WTC11 (cell line): Measurements from ENCODE around the gene FHOD3. TPM values are rescaled to one million over a fixed set of nuclear protein-coding genes. Genes with fewer than 3 reads are reported as not detected.

ENCODE experiments used
- ATAC-seq: fragments of 200-7000 bp; cut with Tn5 transposase; 2 replicates; pipeline ENCODE4 v1.10.0; 2021; ENCODE audit warnings: mild to moderate bottlenecking, moderate library complexity
- CTCF ChIA-PET: fragments of 300-600 bp; sonication (Branson Sonifier 250); formaldehyde crosslinking; loops from one replicate; lab custom pipeline; 2021; ENCODE audit warnings: antibody characterized with exemption; lab: Charles Lee
- POLR2A ChIA-PET: fragments of 350-600 bp; sonication (Branson Sonifier 250); formaldehyde crosslinking; loops from one replicate; lab custom pipeline; 2021; ENCODE audit warnings: antibody characterized with exemption; lab: Charles Lee
- DNase-seq: peaks from one replicate; pipeline ENCODE4 v3.0.0; 2021; ENCODE audit warnings: low spot score
- H3K27ac Mint-ChIP-seq: 2 replicates; pipeline ENCODE4 v1.8.0; 2021; ENCODE audit warnings: mixed read lengths
- H3K27me3 Mint-ChIP-seq: 2 replicates; pipeline ENCODE4 v1.8.0; 2021; ENCODE audit warnings: low read depth, mild to moderate bottlenecking, moderate library complexity, mixed read lengths
- H3K36me3 Mint-ChIP-seq: 2 replicates; pipeline ENCODE4 v1.8.0; 2021; ENCODE audit warnings: mixed read lengths
- H3K4me1 Mint-ChIP-seq: 2 replicates; pipeline ENCODE4 v1.8.0; 2022; ENCODE audit warnings: mixed read lengths
- H3K4me3 Mint-ChIP-seq: 2 replicates; pipeline ENCODE4 v1.8.0; 2021; ENCODE audit warnings: mild to moderate bottlenecking, moderate library complexity, mixed read lengths
- H3K9me3 Mint-ChIP-seq: 2 replicates; pipeline ENCODE4 v1.8.0; 2021; ENCODE audit warnings: mixed read lengths
- ARID4B ChIP-seq: sonication (generic); formaldehyde crosslinking; IDR thresholded peaks from 2 replicates; pipeline ENCODE4 v1.8.0; 2023; ENCODE audit warnings: missing genetic modification reagents, mild to moderate bottlenecking, borderline replicate concordance
- ATF1 ChIP-seq: sonication (generic); formaldehyde crosslinking; IDR thresholded peaks from 2 replicates; pipeline ENCODE4 v1.8.1; 2023; ENCODE audit warnings: mild to moderate bottlenecking, moderate library complexity, missing genetic modification reagents
- ETV6 ChIP-seq: sonication (generic); formaldehyde crosslinking; IDR thresholded peaks from 2 replicates; pipeline ENCODE4 v1.8.1; 2022; ENCODE audit warnings: mild to moderate bottlenecking, missing genetic modification reagents
- FOXK1 ChIP-seq: sonication (generic); formaldehyde crosslinking; IDR thresholded peaks from 2 replicates; pipeline ENCODE4 v1.8.0; 2022; ENCODE audit warnings: mild to moderate bottlenecking, moderate library complexity, missing genetic modification reagents
- HMGA2 ChIP-seq: fragments of 250-450 bp; sonication (Bioruptor Pico); IDR thresholded peaks from 2 replicates; pipeline ENCODE4 v1.4.0; 2021; ENCODE audit warnings: mild to moderate bottlenecking, moderate library complexity
- STAT6 ChIP-seq: sonication (generic); formaldehyde crosslinking; conservative IDR thresholded peaks from 2 replicates; pipeline ENCODE4 v1.8.1; 2023; ENCODE audit warnings: mild to moderate bottlenecking, low read depth, missing genetic modification reagents, moderate library complexity
- TEAD4 ChIP-seq: sonication (generic); formaldehyde crosslinking; IDR thresholded peaks from 2 replicates; pipeline ENCODE4 v1.8.0; 2022; ENCODE audit warnings: mild to moderate bottlenecking, missing genetic modification reagents
- USF2 ChIP-seq: sonication (generic); formaldehyde crosslinking; IDR thresholded peaks from 2 replicates; pipeline ENCODE4 v1.8.1; 2023; ENCODE audit warnings: mild to moderate bottlenecking, missing genetic modification reagents, moderate library complexity
- ZNF138 ChIP-seq: sonication (generic); formaldehyde crosslinking; conservative IDR thresholded peaks from 2 replicates; pipeline ENCODE4 v1.8.1; 2022; ENCODE audit warnings: mild to moderate bottlenecking, moderate library complexity, missing genetic modification reagents
- ZNF263 ChIP-seq: sonication (generic); formaldehyde crosslinking; IDR thresholded peaks from 2 replicates; pipeline ENCODE4 v1.8.1; 2022; ENCODE audit warnings: low read depth, mild to moderate bottlenecking, moderate library complexity, missing genetic modification reagents
- ZNF532 ChIP-seq: fragments of 250-450 bp; sonication (Bioruptor Pico); IDR thresholded peaks from 2 replicates; pipeline ENCODE4 v1.9.0; 2021; ENCODE audit warnings: mild to moderate bottlenecking, borderline replicate concordance
- total RNA-seq: library from RNA; stranded (reverse); gene quantifications from 3 replicates; pipeline ENCODE4 v1.2.3, GENCODE V29; 2021
- TF ChIP-seq, protein P1 (sequence below): sonication (generic); formaldehyde crosslinking; IDR thresholded peaks from 2 replicates; pipeline ENCODE4 v1.8.1; 2023; ENCODE audit warnings: mild to moderate bottlenecking, missing genetic modification reagents, borderline replicate concordance
- TF ChIP-seq, protein P2 (sequence below): fragments of 250-450 bp; sonication (Bioruptor Pico); IDR thresholded peaks from 2 replicates; pipeline ENCODE4 v1.9.0; 2021; ENCODE audit warnings: moderate library complexity, mild to moderate bottlenecking, inconsistent platforms, borderline replicate concordance

The FHOD3 gene
- total RNA-seq, 1 experiment from 2014 or later: 3.8 TPM

- Mint-ChIP-seq H3K27ac (no peak overlapping the region), H3K4me1 (peaks cover 22% of the 10 kb centered on the region), H3K9me3 (no peaks in the 10 kb centered on the region; the same call in 1 of the 2 replicates), H3K27me3 (no peaks in the 10 kb centered on the region), H3K36me3 (no peaks in the 10 kb centered on the region), H3K4me3 (no peak overlapping the region)
- no peak for ATAC-seq
- TF ChIP-seq ZNF263 (CRISPR knock-in tag): no peak
- no peak for TF ChIP-seq ATF1 (CRISPR knock-in tag)
- TF ChIP-seq ZNF532 (CRISPR knock-in tag): no peak
- TF ChIP-seq HMGA2: no peak
- no peak for TF ChIP-seq ARID4B (CRISPR knock-in tag)
- no peak for TF ChIP-seq TEAD4 (CRISPR knock-in tag)
- TF ChIP-seq USF2 (CRISPR knock-in tag): no peak
- no peak for TF ChIP-seq ZNF138
- TF ChIP-seq STAT6 (CRISPR knock-in tag): no peak
- no peak for TF ChIP-seq ETV6
- ChIA-PET CTCF (interaction anchor here (1.3 kb wide), 1 partner anchor 51 kb away, joined by 4 read pairs; no protein-coding TSS in a partner anchor), POLR2A (no interaction called here)
- DNase-seq: no peak
Observed at GRCh38 chr18:36636237-36636817, 338.8 kb downstream of the FHOD3 start.

GRCh38 chr18:36638224-36638623, 340.7 kb downstream of the FHOD3 start:
- TF ChIP-seq, protein P1, sequence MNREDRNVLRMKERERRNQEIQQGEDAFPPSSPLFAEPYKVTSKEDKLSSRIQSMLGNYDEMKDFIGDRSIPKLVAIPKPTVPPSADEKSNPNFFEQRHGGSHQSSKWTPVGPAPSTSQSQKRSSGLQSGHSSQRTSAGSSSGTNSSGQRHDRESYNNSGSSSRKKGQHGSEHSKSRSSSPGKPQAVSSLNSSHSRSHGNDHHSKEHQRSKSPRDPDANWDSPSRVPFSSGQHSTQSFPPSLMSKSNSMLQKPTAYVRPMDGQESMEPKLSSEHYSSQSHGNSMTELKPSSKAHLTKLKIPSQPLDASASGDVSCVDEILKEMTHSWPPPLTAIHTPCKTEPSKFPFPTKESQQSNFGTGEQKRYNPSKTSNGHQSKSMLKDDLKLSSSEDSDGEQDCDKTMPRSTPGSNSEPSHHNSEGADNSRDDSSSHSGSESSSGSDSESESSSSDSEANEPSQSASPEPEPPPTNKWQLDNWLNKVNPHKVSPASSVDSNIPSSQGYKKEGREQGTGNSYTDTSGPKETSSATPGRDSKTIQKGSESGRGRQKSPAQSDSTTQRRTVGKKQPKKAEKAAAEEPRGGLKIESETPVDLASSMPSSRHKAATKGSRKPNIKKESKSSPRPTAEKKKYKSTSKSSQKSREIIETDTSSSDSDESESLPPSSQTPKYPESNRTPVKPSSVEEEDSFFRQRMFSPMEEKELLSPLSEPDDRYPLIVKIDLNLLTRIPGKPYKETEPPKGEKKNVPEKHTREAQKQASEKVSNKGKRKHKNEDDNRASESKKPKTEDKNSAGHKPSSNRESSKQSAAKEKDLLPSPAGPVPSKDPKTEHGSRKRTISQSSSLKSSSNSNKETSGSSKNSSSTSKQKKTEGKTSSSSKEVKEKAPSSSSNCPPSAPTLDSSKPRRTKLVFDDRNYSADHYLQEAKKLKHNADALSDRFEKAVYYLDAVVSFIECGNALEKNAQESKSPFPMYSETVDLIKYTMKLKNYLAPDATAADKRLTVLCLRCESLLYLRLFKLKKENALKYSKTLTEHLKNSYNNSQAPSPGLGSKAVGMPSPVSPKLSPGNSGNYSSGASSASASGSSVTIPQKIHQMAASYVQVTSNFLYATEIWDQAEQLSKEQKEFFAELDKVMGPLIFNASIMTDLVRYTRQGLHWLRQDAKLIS (CRISPR knock-in tag): no peak
- no peak for TF ChIP-seq FOXK1 (CRISPR knock-in tag)
- TF ChIP-seq, protein P2, sequence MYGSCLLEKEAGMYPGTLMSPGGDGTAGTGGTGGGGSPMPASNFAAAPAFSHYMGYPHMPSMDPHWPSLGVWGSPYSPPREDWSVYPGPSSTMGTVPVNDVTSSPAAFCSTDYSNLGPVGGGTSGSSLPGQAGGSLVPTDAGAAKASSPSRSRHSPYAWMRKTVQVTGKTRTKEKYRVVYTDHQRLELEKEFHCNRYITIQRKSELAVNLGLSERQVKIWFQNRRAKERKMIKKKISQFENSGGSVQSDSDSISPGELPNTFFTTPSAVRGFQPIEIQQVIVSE (CRISPR knock-in tag): no peak
- no peak overlapping the region for H3K27ac Mint-ChIP-seq
- H3K9me3 Mint-ChIP-seq: no peaks in the 10 kb centered on the region; the same call in 1 of the 2 replicates
- peaks cover 22% of the 10 kb centered on the region for H3K4me1 Mint-ChIP-seq
- ChIA-PET POLR2A (no interaction called here), CTCF (interaction anchor here (0.6 to 1.2 kb wide), 2 partner anchors 44 to 666 kb away, joined by 3 to 4 read pairs; no protein-coding TSS in a partner anchor)
- no peaks in the 10 kb centered on the region for H3K36me3 Mint-ChIP-seq
- no peak overlapping the region for H3K4me3 Mint-ChIP-seq
- DNase-seq (no peak), ATAC-seq (no peak)
- no peaks in the 10 kb centered on the region for H3K27me3 Mint-ChIP-seq
